NCI-H69 (cell line): ENCODE results near the gene CNN3.
"Not testable (repeated sequence)": the region's sequence is repeated elsewhere in the genome, so short reads cannot be mapped to it uniquely, and the experiment has no call there.

Experiments used
- DNase-seq: peaks from one replicate; lab custom pipeline; 2025; lab: John Stamatoyannopoulos, UW

The CNN3 gene

DNA sequence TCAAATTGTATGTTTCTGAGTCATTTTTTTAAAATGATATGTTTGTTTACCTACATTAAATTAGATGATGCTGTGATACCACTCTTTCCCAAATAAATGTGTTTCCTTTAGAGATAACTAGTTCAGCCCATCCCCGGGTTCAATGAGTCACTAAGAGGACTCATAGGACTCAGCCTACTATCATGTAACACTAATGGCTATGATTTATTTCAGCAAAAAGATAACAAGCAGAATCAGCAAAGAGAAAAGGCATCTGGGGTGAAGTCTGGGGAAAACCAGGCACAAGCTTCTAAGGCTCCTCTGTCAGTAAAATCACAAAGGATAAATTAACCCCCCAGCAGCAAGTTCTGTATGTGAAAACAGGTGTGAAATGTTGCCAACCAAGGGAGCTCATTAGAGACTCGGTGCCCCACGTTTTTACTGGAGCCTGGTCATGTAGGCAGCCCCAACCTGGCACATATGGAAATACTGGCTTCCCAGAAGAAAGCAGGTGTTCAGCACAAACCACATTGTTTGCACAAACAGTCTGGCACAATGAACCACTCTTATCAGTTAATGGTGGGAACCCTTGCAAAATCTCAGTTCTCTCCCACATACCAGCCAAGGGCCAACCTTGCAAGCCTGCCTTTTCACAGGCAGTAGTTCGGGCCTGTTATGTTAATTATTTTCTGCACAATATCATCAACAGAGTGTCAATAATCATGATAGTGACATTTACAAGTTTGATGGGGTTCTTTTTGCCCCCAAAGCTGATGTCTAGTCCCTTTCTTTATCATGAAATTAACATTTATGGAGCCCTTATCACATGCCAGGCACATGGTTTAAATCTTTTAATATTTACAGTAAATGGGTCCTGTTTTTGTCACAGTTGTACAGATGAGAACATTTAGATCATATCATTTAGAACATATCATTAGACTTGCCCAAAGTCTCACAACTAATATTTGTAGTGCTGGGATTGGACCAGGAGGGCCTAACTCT, 23.1 kb upstream of the CNN3 start:
- peak; percentile 71 for DNase-seq

- DNase-seq: no peak
Observed at GRCh38 chr1:94947437-94947836, 20.5 kb upstream of the CNN3 start.

- no peak for DNase-seq
Observed at GRCh38 chr1:94946886-94947285, 20.0 kb upstream of the CNN3 start.

DNA sequence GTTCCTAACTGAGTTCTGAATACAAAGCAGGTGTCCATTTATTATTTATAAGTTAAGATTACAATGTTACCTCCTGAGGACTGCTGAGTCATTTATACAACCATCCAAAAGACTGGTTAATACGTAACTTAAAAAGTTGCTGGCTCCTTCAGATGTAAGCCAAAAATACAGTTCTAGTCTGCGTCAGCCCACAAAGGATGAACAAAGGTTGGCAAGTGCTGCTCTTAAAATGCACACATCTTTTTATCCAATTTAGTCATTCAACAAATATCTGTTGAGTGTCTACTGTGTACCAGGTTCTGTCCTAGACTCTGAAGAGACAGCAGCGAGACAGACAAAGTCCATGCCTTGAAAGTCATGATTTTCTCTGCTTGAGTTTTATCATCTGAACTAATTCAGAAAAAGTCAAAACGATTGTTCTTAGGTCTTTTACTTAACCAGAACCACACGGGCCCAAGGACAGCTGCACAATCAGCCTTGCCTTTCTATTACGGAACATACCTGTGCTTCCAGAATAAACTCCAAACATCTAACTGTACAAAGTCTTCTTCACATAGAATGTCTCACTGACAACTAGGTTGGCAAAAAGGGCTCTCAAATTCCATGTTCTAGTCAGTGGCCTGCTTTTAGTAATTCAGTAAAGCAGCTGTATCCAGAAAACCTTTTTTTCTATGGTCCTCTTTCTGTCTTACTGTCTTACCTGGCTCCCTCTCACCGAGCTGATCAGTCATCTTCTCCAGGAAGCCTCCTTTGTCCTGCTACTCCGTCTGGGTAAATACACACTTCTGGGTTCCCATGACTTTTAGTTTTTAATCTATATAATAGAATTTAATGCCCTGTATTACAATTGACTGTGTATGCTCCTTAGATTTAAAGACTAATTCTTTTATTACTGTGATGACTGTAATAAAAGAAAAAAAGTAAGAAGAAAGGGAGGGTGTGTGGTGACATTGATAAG, 15.5 kb upstream of the CNN3 start:
- no peak for DNase-seq

DNA sequence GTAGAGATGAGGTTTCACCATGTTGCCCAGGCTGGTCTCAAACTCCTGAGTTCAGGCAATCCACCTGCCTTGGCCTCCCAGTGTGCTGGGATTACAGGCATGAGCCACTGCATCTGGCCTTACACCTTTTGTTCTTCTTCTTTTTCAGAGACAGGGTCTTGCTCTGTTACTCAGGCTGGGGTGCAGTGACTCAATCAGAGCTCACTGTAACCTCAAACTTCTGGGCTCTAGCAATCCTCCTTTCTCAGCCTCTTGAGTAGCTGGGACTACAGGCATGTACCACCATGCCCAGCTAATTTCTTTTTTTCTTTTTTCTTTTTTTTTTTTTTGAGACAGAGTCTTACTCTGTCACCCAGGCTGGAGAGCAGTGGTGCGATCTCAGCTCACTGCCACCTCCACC, 14.6 kb upstream of the CNN3 start:
- DNase-seq: not testable (repeated sequence)

DNA sequence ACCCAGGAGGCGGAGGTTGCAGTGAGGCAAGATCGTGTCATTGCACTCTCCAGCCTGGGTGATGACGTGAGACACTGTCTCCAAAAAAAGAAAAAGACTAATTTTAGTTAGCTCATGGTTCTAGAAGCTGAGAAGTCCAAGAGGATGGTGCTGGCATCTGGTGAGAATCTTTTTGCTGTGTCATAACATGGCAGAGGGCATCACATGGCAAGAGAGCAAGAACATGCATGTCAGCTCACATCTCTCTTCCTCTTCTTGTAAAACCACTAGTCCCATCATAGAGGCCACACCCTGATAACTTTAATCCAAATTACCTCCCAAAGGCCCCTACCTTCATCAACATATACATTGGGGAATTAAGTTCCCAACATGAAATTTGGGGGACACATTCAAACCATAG, 13.8 kb upstream of the CNN3 start:
- no peak for DNase-seq

DNA sequence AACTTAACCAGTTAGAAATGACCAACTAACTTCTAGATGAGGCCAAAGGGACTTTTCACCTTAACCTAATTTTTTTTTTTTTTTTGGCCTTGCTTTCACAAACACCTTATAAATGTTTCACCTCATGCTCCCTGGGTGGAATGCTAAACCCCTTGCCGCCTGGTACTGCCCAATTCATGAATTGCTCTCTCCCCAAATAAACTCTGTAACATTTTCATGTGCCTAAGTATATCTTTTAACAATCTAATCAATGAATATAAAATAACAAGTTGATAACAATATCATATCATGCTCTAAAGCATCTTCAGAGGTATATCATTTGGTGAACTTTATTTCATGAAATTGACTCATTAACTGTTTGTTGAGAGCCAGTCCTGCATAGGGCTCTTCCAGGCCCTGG, 10.9 kb upstream of the CNN3 start:
- no peak for DNase-seq

GRCh38 chr1:94936861-94937620, 10.1 kb upstream of the CNN3 start:
- DNase-seq: no peak

DNA sequence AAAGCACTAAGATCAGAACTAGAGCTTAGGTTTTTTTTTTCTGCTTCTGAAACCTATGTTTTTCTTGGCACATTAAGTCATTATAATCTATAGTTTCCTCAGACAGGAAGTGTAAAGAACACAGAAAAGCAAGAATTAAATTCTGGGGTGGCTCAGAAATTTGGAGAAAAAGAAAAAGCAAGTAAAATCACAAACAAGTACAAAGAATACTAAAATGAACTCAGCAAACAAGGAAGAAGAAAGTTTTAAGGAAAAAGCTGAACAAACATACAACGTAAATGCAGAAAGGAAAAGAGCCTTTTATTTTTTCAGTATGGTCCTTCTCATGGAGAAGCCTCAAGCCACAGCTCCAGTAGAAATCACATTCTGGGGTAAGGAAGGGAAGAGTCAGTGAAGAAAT, 8.6 kb upstream of the CNN3 start:
- DNase-seq: no peak

- peak; percentile 55 for DNase-seq
Observed at GRCh38 chr1:94935034-94935433, 8.1 kb upstream of the CNN3 start.

DNA sequence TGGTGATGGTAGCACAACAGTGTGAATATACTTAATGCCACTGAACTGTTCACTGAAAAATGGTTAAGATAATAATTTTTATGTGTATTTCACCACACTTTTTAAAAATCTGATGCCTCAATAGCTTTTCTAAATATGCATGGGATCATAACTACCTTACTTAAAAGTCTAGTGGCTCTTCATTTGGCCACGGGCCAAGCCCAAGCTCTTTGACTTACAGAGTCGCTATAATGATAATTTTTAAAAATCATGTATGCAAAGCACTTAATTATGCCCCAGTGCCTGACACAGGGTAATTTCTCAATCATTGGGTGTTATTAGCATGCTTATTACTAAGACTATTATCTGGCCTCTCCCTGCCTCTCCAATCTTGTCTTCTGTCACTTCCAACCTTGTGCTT, 7.6 kb upstream of the CNN3 start:
- DNase-seq: peak; percentile 60

- DNase-seq: no peak
Observed at GRCh38 chr1:94931254-94931841, 4.4 kb upstream of the CNN3 start.

- no peak for DNase-seq
Observed at GRCh38 chr1:94929351-94930217, 2.7 kb upstream of the CNN3 start.

- no peak for DNase-seq
Observed at GRCh38 chr1:94928293-94928939, 1.5 kb upstream of the CNN3 start.

DNA sequence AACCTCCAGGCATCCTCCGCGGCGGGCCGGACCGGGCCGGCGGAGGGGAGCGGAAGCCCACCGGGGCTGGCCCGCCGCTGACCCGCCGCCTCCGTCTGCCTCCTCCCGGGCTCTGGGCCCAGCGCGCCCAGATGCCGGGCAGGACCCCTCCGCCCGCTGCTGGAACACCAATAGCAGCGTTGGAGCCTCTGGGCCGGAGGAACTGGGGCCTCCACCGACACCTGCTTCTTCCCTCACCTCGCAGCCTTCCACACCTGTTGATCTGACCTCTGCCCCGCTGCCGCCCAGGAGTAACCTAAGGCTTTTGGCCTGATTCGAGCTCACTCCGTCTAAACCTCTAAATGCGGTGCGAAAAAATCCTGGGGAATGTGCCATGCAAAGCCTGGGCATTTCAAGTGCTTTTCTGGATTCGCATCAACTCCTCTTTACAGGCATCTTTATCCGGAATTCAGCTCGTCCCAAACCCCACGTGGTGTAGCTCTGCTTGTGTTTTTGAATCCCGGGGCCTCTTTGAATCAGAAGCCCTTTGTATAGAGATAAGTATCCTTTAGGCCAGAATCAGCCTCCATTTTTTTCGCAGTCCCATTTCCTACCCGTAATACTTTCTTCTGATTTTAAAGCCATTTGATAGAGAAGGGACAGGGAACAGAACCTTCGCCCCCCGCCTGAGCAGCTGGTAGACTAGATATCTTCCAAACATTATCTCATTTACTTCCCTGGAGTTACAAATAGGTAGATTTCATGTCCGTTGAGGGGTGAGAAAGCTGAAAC, 680 bp upstream of the CNN3 start:
- peak; percentile 39 for DNase-seq

DNA sequence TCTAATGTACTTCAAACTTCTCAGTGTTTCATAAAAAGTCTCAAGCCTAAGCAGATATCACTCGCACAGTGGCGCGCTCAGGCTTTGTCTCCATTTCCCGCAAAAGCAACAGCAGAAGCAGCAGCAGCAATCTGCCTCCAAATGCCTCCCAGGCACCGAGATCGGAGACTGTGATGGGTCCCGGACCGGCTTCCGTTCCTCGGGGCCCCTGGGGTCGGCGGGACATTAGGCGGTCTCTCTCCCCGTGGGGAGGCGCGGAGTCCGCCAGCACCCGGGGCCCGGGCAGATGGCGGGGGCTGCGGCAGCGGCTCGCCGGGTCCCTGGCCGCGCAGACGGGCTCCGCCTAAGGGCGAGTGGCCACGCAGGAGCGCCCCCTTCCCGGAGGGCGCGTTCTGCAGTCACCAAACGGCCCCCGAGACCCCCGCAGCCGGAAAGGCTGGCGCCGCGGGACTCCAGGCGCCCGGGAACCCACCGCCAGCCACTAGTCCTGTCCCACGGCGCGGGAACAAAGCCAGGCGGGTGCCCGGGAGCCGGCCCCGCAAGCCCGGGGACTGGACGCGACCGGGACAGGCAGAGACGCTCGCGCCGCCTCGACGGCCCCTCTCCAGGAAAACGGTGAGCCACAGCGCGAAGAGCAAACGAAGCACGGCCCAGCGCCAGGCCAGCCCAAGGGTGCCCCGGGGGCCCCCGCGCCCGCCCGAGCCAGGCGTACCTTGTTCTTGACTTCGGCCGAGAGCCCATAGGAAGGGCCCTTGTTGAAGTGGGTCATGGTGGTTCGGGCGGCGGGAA, 590 bp downstream of the CNN3 start:
- peak; percentile 75 for DNase-seq

DNA sequence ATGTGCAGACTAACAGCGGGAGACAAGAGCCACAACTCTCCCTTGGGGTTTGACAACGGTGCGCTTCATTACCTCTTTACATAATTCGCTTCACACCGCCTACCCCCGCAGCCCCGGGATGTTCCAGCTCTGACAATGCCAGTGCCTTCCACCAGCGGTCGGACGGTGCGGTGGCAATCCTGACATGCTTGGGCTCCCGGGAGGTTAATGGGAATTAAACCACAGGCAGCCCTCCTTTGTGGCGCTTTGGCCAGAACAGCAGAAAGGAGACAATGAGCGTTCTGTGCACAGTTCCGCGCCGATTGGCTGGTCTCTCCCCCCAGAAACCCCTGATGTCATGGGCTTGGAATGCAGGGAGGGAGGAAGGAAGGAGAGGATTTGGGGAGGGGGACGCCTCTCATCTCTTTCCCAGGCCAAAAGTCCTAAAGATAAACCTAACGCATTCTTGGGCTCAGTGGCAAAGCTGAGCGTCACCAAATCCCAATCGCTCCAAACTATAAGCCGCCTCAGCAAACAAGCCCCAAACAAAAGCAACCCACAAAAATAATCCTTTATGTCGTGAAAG, 1.3 kb downstream of the CNN3 start:
- peak; percentile 84 for DNase-seq

- peak; percentile 16 for DNase-seq
Observed at GRCh38 chr1:94925004-94925403, 1.9 kb downstream of the CNN3 start.
